NCI-H128 (cell line): Measurements from ENCODE around the gene MAGI3.
"Not testable (repeated sequence)": the region's sequence is repeated elsewhere in the genome, so short reads cannot be mapped to it uniquely, and the experiment has no call there.

Experiments
- DNase-seq: peaks from one replicate; lab custom pipeline; 2025; ENCODE audit not compliant: unreplicated experiment; lab: John Stamatoyannopoulos, UW

MAGI3 gene

DNA sequence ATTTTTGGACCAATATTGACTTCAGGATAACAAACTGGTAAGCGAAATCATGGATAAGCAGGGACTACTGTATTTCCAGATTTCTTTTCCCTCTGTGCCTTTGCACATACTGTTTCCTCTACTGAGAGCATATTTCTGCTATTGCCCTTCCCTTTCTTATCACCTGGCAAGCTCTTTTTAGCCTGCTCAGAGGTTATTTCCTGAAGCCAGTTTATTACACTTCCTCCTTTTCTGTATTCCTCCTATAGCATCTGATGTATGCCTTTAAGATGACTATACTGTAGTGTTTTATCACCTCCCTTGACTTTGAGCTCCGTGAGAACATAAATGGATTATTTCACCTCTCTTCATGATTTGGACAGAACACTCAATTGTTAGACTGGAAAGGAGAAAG lies 49.0 kb downstream of the MAGI3 start:
- no peak for DNase-seq

DNA sequence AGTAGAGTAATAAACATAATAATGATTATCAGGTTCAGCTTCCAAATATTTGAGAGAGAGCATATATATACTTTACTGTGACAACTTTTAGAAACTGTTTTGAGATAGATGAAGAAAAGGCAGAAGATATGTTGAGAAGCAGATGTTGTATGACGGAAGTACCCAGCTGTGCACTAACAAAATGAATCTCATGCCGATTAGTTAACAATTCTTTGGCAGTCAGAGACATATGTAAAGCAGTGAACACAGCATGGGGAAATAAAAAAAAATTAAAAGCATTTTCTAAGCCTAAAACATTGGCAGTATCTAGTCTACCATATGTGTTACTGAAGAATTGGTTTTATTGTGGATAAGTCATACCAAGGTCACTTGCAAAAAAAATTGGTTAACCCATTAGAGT lies 51.8 kb downstream of the MAGI3 start:
- DNase-seq, result no peak

DNA sequence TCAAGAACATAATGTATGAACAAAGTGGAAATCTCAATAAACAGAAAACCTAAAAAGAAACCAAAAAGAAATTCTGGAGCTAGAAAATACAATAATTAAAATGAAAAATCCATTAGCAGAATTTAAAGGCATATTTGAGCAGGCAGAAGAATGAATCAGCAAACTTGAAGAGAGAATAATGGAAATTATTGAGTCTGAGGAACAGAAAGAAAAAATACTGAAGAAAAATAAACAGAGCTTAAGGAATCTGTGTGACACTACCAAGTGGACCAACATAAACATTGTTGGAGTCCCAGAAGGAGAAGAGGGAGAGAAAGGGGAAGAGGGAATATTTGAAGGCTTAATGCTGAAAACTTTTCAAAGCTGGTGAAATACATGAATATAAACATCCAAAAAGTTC lies 54.5 kb downstream of the MAGI3 start:
- DNase-seq, result no peak

DNA sequence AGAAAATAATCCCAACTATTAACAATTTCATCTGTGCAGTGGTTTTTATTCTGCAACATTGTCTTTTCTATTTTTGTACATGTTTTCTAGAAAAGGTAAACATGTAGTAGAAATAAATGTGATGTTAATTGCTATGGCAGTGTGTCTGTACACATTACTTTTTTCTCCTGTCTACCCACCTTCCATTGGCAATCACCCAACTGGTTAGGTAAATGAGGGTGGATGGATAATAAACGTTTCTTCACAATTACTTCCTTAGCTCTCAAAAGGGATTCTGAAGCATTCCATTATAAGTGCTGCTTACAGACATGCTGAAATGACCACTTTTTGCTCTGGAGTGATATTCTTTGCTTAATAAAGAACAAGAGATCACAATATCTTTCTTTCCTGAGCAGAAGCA lies 61.4 kb downstream of the MAGI3 start:
- no peak for DNase-seq

DNA sequence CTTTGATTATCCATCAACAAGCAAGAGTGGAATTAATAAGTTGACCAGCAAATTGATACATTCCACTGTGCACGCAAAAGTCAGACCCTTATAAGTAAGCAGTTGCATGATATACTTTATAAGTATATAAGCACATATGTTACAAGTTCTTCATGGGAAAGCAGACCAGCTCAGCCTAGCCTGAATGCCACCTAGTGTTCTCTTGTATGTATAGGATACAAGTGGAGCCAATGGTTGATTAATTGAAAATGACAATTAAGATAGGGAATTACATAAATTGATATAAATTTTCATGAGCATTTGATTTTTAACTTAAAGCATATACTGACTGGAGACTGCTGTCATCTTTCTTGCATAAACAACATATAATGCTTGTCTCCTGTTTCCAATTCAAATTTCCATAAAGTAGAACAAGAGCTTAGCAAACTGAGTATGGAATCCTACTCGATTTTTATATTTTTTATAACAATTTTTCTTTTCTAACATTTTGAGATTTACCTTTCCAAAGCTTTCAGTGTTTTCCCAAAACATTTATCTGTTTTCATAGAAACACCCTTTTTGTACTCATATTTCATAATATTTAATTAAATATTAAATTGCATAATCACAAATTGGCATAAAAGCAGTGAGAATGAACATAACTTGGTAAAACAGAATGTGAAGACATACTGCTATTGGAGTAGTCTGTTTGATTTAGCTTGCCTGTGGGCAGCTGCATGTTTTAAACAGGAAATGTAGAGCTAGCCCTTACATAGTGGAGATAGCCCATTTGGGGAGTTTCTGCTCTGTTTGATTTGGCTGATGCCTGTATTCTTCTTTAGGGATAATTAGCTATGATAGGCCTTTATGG lies 62.8 kb downstream of the MAGI3 start:
- DNase-seq, result no peak

DNA sequence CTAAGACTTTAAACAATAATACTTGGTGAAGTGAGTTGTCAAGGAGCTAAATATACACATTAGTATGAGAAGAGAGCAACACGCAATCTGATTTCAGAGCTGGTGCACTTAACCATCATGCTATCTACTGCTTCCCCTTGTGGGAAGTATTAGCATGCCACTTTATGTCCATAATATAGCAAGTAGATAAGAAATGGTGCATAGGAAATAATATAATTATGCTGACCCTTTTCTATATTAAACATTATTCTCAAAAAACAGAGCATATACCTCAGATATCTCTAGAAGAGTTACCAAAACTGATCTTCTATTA lies 63.4 kb downstream of the MAGI3 start:
- DNase-seq, result no peak

DNA sequence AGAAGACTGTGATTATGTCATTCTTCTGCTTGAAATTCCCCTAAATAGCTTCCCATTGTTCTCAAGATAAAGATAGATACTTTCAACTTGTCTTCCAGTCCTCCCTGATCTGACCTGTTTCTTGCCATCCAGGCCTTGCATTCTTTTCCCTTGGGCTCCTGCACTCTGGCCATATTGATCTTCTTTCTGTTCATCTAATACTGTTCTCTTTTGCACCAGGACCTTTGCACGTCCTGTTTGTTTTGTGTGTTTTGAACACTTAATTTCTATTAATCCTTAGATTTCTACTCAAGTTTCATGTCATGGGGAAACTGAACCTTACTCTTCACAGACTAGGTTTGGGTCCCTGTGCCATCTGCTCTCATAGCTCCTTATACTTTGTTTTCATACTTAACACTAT lies 65.1 kb downstream of the MAGI3 start:
- DNase-seq, result no peak

DNA sequence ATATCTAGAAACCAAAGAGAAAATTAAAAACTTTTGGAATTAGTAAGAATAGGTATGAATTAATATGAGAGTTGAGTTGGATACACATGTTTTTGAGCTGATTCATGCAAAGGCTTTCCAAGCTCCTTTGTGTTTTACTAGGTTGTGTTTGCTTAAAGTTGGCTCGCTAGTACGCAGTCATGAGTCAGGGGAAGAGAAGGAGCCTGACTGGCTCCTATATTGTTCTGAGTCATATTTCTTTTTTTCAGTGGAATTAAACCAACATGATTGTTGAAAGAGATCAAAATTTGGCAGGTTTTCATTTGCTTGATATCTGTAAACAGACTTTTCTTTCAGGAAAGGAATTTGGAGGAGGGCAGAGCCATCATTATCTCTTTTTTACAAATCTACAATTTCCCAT lies 66.7 kb downstream of the MAGI3 start:
- DNase-seq, result no peak

DNA sequence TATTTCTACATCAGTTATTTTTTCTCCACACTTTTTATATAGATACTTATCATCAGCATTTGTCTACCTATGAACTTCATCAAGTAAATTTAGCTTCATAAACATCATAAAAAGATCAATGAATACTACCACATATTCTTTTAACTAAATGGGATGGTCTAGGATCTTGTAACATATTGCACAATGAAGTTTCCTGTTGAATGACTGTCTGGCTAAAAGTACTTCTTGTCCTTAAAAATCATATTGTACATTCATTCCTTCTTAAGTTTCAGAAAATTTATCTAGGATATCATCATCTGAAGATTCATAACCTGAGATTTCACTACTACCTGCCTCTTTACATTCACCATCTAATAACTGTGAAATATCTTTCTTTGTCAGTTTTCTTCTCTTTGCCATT lies 69.0 kb downstream of the MAGI3 start:
- DNase-seq, result no peak

DNA sequence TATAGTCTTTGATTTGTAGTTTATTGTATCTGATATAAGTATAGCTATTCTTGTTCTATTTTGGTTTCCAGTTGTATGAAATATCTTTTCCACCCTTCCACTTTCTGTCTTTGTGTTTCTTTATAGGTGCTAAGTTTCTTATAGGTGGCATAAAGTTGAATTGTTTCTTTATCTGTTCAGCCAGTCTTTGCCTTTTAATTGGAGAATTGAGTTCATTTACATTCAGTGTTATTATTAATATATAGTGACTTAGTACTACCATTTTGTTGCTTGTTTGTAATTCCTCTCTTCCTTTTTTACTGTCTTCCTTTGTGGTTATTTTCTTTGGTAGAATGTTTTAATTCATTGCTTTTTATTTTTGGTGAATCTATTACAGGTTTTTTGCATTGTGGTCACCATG lies 77.7 kb downstream of the MAGI3 start:
- no peak for DNase-seq

DNA sequence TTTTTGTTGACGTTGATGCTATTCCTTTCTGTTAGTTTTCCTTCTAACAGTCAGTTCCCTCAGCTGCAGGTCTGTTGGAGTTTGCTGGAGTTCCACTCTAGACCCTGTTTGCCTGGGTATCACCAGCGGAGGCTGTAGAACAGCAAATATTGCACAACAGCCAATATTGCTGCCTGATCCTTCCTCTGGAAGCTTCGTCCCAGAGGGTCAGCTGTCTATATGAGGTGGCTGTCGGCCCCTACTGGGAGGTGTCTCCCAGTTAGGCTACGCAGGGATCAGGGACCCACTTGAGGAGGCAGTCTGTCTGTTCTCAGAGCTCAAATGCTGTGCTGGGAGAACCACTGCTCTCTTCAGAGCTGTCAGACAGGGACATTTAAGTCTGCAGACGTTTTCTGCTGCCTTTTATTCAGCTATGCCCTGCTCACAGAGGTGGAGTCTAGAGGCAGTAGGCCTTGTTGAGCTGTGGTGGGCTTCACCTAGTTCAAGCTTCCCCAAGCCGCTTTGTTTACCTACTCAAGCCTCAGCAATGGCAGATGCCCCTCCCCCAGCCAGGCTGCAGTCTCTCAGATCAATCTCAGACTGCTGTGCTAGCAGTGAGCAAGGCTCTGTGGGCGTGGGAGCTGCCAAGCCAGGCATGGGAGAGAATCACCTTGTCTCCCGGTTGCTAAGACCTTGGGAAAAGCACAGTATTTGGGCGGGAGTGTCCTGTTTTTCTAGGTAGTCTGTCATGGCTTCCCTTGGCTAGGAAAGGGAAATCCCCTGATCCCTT lies 88.3 kb downstream of the MAGI3 start:
- not testable (repeated sequence) for DNase-seq

DNA sequence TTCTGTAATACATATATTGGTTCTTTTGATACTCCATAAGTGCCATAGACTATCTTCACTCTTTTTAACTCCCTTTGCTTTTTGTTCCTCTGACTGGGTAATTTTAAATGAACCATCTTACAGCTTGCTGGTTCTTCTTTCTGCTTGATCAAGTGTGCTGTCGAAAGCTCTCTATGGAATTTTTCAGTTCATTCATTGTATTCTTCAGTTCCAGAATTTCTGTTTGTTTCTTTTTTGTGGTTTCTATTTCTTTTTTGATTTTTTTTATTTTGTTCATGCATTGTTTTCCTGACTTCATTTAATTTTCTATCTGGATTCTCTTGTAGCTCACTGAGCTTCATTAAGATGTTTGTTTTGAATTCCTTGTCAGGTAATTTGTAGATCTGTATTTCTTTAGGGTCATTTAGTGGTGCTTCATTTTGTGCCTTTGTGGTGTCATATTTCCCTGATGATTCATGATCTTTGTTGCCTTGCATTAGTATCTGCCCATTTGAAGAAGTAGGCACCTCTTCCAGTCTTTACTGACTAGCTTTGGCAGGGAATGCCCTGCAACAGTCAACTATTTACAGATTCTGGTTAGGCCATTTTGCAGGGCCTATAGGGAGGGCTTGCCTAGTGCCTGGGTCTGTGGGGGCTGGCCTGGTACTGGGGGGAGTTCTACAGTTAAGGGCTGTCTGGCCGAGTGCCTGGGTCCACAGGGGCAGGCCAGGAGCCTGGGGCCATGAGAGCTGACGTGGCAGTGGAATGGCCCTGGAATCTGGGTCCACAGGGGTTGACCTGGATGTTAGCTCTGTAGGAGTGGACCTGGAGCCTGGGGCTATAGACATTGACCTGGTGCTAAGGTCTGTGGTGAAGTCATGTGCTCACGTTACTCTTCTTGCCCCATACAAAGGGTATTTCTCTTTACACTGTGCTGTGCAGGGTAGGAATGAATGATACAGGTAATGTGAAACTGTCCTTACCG lies 89.7 kb downstream of the MAGI3 start:
- no peak for DNase-seq

DNA sequence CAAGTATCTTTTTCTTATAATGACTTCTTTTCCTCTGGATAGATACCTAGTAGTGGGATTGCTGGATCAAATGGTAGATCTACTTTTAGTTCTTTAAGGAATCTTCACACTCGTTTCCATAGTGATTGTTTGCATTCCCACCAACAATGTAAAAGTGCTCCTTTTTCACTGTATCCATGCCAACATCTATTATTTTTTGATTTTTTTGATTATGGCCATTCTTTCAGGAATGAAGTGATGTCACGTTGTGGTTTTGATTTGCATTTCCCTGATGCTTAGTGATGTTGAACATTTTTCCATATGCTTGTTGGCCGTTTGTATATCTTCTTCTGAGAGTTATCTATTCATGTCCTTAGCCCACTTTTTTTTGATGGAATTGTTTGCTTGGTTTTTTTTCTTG lies 94.8 kb downstream of the MAGI3 start:
- not testable (repeated sequence) for DNase-seq

DNA sequence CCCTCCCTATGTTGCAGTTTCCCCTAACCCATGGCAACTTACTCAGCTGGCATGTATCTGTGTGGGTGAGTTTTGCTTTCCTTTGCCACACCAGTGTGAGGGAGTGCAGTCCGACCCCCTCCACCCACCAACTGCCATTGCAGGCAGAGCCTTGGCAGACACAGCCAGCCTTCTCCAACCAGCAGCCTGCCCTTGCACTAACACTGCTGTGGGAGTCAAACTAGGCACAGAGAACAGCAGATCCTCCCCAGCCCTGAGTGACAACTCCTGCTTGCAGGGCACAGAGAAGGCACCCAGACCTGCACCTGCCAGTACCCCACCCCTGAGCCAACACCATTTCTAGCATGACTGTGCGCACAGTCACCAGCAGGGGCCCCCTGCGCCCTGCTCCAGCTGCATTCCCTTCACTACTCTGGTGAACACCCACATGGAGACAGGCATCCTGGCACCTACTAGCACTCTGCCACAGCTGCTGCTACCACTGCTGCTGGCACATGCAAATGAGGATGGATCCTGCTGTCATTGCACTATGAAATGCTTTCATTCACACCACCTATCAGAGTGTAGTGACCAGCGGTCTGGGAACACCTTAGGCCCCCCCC lies 98.4 kb downstream of the MAGI3 start:
- DNase-seq, result no peak

DNA sequence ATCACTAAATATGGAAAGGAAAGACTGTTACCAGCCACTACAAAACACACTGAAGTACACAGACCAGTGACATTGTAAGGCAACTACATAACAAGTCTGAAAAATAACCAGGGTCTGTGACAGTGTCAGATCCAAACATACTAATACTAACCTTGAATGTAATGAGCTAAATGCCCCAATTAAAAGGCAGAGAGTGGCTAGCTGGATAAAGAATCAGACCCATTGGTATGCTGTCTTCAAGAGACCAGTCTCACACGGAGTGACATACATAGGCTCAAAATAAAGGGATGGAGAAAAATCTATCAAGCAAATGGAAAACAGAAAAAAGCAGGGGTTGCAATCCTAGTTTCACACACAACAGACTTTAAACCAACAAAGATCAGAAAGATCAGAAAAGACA lies 100.1 kb downstream of the MAGI3 start:
- no peak for DNase-seq

DNA sequence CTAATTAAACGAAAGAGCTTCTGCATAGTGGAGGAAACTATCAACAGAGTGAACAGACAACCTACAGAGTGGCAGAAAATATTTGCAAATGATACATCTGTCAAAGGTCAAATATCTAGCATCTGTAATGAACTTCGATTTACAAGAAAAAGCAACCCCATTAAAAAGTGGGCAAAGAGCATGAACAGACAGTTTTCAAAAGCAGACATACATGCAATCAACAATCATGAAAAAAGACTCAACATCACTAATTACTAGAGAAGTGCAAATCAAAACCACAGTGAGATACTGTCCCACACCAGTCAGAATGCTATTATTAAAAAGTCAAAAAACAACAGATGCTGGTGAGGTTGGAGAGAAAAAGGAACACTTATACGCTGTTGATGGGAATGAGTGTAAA lies 103.2 kb downstream of the MAGI3 start:
- no peak for DNase-seq

DNA sequence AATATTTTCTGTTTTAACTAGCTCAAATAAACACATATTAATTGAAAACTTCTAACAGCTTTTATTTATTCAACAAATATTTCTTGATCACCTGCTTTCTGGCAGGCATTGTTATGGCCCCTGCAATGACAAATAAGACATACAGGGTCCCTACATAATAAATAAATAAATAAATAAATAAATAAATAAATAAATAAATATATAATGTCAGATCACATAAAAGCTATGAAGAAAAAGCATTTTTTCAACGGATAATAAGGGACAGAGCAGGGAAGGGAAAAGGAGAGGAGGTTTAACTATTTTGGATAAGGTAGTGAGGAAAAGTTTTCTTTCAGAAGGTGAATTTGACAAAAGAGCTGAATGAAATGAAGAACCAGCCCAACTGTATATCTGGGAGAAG lies 115.0 kb downstream of the MAGI3 start:
- no peak for DNase-seq

DNA sequence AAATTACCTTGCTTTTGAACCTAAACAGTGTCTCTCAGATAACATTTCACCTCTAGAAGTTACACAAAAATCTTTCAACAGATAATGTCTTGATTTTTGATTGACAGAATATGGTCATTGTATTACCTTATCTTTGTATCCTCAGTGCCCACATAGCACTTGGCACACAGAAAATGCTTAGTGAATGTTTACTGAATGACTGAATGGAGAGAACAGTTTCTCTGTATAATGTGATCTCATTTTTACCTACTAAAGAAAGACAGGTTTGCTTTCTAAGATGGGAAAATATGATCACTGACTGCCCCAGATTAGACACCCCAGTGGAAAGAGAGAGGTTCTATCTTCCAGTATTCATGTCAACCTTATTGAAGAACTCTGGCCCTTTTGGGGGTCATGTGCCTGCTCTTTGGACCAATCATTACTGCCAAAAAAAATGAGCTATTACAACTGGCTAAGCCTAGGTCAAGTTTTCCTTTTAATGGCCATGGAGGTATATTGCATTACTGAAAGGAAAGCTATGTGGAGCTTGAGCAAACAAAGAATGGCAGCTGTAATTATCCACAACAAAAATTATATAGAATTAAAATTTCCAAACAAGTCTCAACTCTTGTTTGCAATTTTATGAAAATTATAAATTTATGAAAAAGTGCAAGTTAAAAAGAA lies 117.4 kb downstream of the MAGI3 start:
- DNase-seq, result no peak

DNA sequence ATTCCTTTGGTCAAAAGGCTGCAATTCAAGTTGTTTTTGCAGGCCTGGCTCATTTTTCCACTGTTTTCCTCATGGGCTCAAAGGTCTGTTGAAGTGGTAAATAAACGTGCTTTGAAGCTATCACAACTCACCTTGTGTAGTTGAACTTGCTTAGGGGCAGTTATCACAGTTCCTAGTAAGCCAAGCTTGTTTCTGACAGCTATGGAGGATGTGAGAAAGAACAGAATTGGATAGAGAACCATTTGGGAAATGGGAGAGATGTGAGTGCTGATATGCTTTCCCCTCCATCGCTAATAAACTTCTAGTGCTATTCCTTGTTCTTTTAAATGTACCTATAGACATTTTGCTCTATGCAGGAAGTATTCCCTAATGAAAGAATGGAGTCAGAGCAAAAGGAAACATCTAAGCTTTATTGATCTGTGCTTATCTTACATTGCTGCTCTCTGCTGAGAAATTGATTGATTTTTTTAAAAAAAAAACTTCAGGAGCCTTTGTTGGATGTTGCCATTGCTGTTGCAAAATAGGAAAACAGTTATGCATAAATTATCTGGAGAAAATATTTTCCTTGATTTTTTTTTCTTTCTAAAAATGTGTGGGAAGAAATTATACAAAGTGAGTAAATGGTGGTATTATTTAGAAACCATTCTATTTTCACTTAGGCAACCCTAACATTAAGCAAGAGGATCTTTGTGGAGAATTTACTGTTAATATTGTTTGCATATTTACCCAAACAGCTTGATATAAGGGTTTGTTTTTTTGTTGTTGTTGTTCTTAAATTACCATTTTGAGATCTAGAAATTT lies 118.2 kb downstream of the MAGI3 start:
- DNase-seq, result no peak

DNA sequence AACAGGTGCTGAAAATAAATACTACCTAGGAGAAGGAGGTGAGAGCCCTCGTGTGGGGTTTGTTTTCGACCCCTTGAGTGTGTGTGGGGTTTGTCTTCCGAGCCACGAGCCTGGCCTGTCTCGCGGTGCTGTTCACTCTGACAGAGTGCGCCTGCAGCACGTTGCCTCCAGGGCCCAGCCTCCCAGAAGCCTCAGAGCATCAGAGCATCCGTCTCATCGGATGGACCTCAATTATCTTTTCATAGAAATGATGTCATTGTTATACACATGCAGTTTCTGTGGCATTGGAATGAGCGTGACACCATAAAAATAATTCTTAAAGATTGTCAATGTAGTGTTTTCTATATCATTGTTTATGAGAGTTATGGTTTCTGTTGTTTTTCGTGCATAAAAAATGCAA lies 119.5 kb downstream of the MAGI3 start:
- not testable (repeated sequence) for DNase-seq
